IMR-90 (cell line): ENCODE measurements around the gene DAAM2.

Experiments used
- BHLHE40 ChIP-seq: fragments of 150-350 bp; IDR thresholded peaks from 2 replicates; pipeline ENCODE4 v1.6.1; 2016; ENCODE audit warnings: mild to moderate bottlenecking, low read depth, low read length
- CEBPB ChIP-seq: IDR thresholded peaks from 2 replicates; pipeline ENCODE4 v1.6.1; 2012; ENCODE audit warnings: low read depth, low read length, improper control_type of control experiment
- CTCF ChIP-seq: conservative IDR thresholded peaks from 2 replicates; pipeline ENCODE4 v1.5.1; 2012; ENCODE audit warnings: mild to moderate bottlenecking, low read depth, low read length, improper control_type of control experiment
- MAZ ChIP-seq: IDR thresholded peaks from 2 replicates; pipeline ENCODE4 v1.6.1; 2012; ENCODE audit warnings: low read depth, mild to moderate bottlenecking, low read length, improper control_type of control experiment, moderate library complexity, borderline replicate concordance
- MXI1 ChIP-seq: IDR thresholded peaks from 2 replicates; pipeline ENCODE4 v1.6.1; 2012; ENCODE audit warnings: low read depth, mild to moderate bottlenecking, low read length, moderate library complexity, borderline replicate concordance
- NFE2L2 ChIP-seq: fragments of 150-350 bp; IDR thresholded peaks from 2 replicates; pipeline ENCODE4 v1.6.1; 2016; ENCODE audit warnings: low read depth, mild to moderate bottlenecking, low read length
- POLR2A ChIP-seq: IDR thresholded peaks from 2 replicates; pipeline ENCODE4 v1.6.1; 2012; ENCODE audit warnings: mild to moderate bottlenecking, low read depth, low read length
- RAD21 ChIP-seq: IDR thresholded peaks from 2 replicates; pipeline ENCODE4 v1.6.1; 2012; ENCODE audit warnings: low read length, improper control_type of control experiment
- RCOR1 ChIP-seq: IDR thresholded peaks from 2 replicates; pipeline ENCODE4 v1.6.1; 2012; ENCODE audit warnings: mild to moderate bottlenecking, low read length, improper control_type of control experiment; ENCODE audit not compliant: insufficient replicate concordance
- RFX5 ChIP-seq: IDR thresholded peaks from 2 replicates; pipeline ENCODE4 v1.8.0; 2012; ENCODE audit warnings: low read depth, mild to moderate bottlenecking, low read length, moderate library complexity
- SMC3 ChIP-seq: fragments of 150-350 bp; IDR thresholded peaks from 2 replicates; pipeline ENCODE4 v1.6.1; 2016; ENCODE audit warnings: low read depth, mild to moderate bottlenecking, antibody characterized with exemption, low read length, moderate library complexity
- USF2 ChIP-seq: fragments of 150-350 bp; IDR thresholded peaks from 2 replicates; pipeline ENCODE4 v1.6.1; 2017; ENCODE audit warnings: mild to moderate bottlenecking, antibody characterized with exemption, low read length, low read depth

GRCh38 chr6:39850736-39851297 lies 58.6 kb downstream of the DAAM2 start:
- TF ChIP-seq RFX5, result no peak
- no peak for TF ChIP-seq MAZ
- no peak for TF ChIP-seq CTCF
- TF ChIP-seq POLR2A, result no peak
- TF ChIP-seq CEBPB, result no peak
- no peak for TF ChIP-seq RCOR1
- TF ChIP-seq MXI1, result no peak
- TF ChIP-seq SMC3, result no peak
- no peak for TF ChIP-seq RAD21
- TF ChIP-seq USF2, result no peak
- TF ChIP-seq BHLHE40, result no peak
- no peak for TF ChIP-seq NFE2L2
